ENCODE measurements around the gene IQSEC3.

DNA sequence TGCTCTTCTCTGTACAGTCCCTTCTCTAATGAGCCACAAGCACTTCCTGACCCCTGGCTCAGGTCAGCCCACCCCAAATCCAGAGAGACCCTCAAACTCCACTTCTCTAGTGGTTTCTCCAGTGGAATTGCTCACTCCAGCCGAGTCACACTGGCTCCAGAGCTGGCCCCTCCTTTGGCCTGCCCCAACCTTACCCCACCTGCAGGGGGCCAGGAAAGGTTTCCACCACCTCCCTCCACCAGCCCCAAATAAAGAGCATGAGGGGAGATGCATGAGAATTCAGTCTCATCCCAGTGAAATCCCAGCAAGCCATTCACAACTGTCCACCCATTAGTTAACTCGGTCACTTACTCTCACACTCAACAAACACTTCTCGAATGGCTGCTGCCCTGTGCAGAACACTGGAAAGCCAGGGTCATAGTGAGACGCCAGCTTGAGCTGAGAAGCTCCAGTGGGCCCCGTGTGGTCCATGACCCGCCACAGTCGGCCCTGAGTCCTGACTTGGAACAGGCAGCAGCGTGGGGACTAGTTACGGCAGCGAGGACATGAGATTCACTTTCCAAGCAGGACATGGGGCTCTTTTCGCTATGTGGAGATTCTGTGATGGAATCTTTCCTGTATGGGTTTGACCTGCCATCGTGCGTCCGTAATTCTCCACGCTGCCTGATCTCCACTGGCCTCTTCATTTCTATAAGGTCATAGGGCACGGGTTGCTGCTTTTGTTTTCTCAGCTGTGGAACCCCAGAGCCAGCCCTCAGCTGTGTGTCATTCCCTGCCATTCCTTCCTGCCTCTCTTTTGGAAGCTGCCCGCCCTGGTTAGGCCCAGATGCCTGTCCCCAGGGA is 103.2 kb downstream of the IQSEC3 start:
- no peak for TF ChIP-seq CTCF (IDR thresholded peaks at IDR 0.05; ENCODE audit: poor library complexity)
- no peak for TF ChIP-seq EZH2 (IDR thresholded peaks at IDR 0.05; ENCODE audit: borderline replicate concordance)
- TF ChIP-seq EZH2phosphoT487 (IDR thresholded peaks at IDR 0.05; ENCODE audit: low read depth, severe bottlenecking, unreplicated experiment), result no peak
